Glomerular visceral epithelial cell (primary cell): ENCODE results near the gene OBSL1.
A peak's percentile ranks its signal among the peaks of the same experiment; 100 is the strongest.

Experiments
- DNase-seq: peaks from one replicate; pipeline ENCODE4 v3.0.0-alpha.2; 2016; ENCODE audit errors: extremely low spot score

Gene OBSL1

DNA sequence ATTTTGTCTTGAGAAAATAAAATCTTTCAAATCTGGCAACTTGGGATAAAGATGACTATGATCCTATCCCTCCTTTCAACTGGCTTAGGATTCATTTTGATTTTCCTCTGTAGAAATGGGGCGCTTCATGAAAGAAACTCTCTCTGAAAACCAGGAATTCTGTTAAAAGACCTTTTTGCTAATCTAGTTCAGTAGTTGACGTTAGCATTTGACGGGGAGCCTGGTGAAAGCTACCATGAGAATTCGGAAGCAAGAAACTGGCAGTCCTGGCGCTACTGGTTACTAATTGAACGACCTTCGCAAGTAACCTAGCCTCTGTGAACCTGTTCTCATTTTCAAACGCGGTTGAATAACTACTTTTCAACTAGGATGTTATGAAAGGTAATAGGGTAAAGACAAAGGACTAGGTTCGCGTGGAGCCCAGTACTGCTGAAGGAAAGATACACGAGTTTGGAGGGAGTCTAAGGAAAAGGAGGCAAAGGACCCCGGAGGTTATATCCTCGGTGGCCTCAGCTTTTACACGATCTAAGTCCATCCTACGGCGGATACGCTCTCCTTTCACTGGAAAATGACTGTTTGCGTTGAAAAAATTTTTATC lies 25.7 kb upstream of the OBSL1 start:
- DNase-seq: no peak

DNA sequence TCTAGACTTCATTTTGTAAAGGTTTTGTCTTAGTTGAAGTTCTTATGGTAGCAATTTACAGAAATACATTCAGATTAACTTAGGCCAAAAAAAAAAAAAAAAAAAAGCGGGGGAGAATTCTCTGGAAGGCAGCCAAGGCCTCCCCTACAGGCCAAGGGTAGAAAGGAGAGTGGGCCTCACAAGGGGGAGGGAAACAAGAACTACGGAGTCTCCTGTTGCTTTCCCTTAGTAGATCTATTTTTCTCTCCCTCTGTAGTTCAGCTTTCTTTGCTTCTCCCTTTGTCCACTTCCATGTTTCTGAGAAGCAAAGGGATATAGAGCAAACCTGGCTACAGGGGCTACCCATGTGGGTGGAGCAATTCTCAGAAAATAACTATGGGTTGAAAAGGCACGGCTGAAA lies 23.9 kb upstream of the OBSL1 start:
- peak; percentile 17 for DNase-seq

DNA sequence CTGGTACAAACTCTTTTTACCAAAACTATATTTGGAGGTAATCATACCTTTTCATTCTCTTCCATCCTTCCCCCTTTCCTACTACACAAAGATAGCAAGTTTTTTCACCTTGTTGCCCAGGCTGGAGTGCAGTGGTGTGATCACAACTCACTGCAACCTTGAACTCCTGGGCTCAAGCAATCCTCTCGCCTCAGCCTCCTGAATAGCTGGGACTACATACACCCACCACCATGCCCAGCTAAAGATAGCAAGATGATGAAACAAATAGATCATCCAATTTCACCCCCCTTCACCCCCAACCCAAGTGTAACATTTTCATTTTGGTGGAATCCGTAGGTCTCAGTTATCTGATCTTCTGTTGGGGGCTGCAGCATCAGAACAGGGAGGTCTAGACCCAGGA lies 21.8 kb upstream of the OBSL1 start:
- DNase-seq: no peak

DNA sequence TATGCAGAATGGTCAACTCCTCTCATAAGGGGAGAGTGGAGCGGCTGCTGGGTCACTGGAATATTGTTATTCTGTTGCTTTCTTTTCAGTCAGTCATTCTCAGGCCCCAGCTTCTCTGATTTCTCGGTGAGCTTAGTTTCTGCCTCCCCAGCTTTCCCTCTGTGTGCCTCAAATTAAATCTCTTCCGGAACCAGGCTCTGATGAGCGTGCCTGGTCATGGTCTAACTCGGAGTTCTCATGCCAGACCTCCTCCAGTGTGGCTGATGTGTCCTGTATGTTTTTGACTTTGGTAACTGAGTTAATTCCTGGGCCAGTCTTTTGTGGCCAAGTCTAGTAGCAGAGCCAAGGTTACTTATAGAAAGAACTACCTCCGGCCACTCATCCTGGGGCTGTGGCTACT lies 21.4 kb upstream of the OBSL1 start:
- DNase-seq: no peak

DNA sequence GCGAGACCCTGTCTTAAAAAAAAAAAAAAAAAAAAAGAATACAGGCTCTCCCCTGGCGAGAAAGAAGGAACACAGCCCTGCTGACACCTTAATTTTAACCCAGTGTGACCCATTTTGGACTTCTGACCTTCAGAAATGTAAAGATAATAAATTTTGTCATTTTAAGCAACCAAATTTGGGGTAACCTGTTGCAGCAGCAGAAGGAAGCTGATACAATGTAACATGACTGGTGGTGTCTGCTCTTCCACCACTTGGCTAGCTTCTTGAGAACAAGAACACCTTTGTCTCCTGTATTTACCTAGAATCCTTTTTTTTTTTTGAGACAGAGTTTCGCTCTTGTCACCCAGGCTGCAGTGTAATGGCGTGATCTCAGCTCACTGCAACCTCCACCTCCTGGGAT lies 19.8 kb upstream of the OBSL1 start:
- no peak for DNase-seq

DNA sequence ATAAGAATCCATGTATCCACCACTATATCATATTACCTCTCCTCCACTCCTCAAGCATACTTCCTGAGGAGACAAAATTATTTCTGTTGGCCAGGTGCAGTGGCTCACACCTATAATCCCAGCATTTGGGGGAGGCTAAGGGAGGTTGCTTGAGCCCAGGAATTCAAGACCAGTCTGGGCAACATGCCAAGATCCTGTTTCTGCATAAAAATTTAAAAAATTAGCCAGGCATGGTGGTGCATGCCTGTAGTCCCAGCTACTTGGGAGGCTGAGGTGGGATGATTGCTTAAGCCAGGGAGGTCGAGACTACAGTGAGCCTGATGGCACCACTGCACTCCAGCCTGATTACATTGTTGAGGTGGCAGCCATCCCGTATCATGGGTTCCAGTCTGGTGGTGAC lies 10.0 kb upstream of the OBSL1 start:
- DNase-seq: no peak

DNA sequence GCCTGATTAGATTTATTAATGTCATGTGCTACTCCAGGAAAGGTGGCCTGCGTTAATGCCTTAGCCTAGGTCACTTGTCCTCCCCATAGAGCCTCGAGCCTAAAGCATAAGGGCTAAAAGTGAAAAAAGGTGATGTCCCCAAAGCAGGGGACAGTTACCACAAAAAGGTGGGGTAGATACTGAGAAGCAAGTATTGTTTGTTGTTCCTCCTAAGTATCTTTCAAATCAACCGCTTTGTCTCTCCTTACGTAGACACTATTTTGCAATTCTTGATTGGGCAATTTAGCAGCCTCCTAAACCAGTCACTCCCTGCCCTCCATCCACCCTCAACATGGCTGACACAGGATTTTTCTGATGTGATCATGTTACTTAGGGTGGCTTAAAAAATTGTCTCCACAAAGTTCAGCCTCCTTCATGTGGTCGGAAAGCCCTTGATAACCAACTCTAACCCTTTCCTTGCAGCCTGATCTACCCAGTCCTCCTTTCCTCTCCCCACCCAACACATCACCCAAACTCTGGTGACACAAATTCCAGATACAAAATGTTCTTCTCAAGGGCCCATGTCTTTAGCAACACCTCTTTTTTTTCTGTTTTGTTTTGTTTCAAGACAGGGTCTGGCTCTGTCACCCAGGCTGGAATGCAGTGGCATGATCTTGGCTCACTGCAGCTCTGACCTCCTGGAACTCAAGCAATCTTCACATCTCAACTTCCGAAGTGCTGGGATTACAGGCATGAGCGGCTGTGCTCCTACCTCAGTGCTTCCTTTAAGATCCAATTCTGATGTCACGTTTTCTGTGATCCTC lies 7.7 kb upstream of the OBSL1 start:
- DNase-seq: no peak

DNA sequence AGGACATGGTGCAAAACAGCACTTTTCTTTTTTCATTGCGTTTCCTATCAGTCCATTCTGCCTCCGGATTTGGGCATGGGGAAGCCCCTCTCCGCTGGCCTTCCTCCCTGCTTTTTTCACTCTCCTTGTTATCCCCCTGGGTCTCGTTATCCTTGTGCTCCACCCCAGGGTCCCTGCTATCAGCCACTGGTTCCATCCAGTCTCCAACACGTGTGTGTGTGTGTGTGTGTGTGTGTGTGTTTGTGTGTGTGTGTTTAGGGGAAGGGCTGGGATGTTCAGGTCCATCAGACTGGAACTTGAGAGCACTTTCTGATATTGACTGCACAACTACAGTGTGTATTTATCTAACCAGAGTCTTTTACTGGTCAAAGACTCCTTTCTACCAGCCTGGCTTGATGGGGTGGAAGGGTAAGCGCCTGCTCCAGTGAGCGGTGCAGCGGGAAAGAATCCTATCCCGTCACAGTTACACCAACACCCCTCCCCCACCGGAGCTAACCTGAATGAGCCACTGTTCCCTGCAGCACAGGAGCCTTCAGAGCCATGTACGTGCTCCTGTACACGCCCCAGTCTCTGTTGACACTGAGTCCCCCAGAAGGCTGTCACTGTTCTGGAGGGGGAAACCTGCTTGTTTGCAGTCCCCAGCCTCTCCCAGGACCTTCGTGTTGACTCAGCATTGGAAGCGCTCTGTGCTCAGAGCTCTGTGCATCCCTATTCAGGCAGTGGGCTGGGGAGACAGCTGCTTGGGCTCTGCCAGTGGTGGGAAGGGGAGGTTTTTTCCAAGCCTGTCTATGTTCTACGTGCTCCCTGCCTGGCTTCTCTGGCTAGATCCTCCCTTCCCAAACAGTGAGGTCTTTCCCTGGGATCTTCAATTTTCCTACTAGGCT lies 5.4 kb upstream of the OBSL1 start:
- no peak for DNase-seq

DNA sequence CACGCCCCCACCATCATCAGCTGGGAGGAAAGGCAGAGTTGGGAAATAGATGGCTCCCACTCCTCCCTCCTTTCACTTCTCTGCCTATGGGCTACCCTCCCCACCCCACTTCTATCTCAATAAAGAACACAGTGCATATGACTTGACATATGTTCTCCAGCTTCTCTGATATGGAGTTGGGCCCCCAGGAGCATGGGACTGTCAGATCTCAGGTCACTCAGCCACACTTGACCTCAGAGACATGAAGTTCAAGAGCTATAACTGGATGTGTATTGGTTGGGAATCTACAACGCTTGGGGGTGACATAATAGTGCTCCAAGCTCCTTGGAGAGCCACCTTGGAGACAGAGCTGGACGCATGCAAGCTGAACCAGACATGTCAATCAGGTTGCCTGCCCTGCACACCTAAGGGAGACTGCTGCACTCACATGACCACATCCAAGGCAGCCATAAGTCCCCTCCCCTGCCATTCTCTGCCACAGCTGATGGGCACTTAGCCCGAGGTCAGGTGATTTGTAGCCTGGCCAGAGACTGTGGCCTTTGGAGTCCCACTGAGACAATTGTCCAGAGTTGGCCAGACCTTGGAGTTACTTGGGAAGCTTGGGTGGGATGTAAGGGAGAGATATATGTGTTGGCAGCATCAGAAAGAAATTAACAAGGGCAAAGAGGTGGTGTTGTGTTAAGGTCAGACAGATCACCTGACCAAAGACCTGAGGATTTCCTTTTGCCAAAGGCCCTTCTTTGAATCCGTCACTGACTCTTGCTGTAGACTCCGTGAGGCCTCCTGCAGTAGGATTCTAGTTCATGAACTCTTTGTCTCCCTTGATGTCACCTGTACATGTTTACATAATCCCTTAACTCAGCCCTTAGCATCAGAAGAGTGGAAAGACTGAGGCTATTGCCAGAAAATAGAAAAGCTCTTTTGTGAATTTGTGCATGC lies 4.5 kb upstream of the OBSL1 start:
- no peak for DNase-seq

DNA sequence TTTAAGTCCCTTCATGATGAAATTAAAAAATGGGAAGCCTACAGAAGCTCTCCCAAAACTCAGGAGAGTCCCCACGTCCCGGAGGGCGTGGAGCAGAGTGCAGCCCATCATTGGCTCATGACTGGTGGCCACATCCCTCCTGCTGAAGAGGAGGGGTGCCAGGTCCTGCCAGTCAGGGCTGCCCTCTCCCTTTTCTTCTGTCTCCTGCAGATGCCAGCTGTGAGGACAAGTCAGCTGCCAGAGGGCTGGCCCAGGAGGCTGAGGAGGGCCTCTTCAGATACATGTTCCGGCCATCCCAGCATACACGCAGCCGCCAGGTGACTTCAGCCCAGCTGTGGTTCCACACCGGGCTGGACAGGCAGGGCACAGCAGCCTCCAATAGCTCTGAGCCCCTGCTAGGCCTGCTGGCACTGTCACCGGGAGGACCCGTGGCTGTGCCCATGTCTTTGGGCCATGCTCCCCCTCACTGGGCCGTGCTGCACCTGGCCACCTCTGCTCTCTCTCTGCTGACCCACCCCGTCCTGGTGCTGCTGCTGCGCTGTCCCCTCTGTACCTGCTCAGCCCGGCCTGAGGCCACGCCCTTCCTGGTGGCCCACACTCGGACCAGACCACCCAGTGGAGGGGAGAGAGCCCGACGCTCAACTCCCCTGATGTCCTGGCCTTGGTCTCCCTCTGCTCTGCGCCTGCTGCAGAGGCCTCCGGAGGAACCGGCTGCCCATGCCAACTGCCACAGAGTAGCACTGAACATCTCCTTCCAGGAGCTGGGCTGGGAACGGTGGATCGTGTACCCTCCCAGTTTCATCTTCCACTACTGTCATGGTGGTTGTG lies 3.4 kb upstream of the OBSL1 start:
- DNase-seq: no peak

DNA sequence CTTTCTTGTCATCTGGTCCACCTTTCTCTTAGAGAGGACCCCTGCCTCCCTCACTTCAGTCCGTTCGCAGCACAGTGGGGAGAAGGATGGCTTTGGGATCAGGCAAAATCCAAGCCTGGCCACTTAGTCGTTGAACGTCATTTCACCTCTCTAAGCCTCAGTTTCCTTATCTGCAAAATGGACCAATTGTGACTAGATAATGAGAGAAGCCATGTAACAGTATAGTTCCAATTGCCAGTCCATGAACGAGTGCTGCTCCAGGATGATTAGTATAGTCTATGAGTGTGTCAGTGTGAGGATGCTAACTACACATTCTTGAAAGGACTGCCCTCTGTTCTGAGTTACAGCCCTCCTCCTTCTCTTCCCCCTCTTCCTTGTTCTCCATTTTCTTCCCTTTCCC lies 1.8 kb upstream of the OBSL1 start:
- no peak for DNase-seq

DNA sequence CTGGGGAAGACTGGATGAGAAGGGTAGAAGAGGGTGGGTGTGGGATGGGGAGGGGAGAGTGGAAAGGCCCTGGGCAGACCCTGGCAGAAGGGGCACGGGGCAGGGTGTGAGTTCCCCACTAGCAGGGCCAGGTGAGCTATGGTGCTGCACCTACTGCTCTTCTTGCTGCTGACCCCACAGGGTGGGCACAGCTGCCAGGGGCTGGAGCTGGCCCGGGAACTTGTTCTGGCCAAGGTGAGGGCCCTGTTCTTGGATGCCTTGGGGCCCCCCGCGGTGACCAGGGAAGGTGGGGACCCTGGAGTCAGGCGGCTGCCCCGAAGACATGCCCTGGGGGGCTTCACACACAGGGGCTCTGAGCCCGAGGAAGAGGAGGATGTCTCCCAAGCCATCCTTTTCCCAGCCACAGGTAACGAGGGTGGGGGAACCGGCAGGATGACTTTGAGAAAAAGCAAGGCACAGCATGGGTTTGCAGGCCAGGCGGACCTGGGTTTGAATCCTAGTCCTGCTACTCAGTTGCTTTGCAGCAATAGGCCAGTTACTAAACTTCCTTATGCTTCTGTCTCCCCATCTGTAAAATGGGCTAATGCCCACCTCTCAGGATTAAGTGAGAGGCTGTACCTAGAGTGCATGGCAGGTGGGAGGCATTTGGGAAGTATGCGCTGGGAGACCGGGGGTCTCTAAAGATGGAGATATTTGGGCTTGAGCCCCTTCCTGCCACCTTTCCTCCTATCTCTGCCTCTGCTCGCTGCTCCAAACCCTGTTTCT lies 1.1 kb upstream of the OBSL1 start, which contains the start of gene INHA:
Gene INHA, plus strand, starts transcription at position 74 of the 765 bp plus-strand sequence. Its CDS starts 65 bp downstream, at position 139.
- no peak for DNase-seq

DNA sequence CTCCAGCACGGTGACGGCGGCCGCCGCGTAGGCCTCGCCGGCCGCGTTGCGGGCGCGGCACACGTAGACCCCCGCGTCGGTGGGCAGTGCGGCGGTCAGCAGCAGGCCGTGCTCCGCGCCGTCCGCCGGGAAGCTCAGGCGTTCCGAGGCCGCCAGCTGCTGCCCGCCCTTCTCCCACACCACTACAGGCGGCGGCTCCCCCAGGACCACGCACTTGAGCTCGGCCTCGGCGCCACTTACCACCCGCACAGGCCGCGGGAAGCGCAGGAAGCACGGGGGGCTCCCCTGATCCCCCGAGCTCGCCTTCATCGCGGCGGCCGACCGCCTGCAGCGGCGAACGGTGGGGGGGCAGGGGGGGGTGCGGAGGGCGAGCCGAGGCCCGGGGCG lies 422 bp downstream of the OBSL1 start:
- peak; percentile 21 for DNase-seq

DNA sequence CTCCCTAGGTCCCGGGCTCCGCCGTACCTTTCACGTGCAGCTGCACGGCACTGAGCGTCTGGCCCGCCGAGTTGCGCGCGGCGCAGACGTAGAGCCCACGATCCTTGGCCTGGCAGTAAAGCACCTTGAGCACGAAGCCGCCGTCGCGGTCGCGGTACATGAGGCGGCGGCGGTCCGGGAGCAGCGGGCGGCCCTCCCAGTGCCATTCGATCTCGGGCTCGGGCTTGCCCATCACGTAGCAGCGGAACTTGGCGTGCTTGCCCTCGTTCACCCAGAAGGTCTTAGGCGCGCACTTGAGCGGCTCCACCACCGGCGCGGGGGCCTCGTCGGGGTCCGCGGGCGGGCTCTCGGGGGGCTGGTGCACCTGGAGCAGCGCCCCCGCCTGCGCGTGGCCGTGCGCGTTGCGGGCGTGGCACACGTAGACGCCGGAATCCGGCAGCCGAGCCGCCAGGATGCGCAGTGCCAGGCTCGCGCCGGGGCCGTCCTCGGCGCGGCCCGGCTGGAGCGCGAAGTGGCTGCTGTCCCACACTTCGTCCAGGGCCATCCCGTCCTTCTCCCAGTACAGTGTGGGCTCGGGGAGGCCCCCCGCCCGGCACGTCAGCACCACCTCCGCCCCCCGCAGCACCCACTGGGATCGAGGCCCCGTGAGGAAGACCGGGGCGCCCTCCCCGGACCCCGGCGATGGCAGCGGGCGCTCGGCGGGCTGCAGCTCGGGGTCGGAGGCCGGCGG lies 980 bp downstream of the OBSL1 start:
- peak; percentile 45 for DNase-seq

DNA sequence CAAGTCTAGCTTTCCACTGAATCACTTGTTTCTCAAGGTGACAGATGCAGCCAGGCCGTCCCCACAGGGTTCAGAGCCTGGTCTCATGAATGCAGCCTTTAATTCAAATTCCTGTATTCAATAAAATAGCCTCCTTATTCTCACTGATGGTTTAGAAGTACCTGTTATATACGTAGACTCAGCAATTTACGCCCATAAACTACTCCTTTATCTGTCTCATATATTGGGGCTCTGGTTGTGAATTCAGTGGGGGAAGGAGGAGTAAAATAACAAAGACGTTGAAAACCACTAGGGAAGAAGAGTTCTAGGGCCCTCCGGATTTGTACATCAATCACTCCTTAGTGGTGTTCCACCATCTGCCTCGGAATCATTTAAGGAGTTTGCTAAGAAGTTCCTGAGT lies 1.7 kb downstream of the OBSL1 start:
- no peak for DNase-seq

DNA sequence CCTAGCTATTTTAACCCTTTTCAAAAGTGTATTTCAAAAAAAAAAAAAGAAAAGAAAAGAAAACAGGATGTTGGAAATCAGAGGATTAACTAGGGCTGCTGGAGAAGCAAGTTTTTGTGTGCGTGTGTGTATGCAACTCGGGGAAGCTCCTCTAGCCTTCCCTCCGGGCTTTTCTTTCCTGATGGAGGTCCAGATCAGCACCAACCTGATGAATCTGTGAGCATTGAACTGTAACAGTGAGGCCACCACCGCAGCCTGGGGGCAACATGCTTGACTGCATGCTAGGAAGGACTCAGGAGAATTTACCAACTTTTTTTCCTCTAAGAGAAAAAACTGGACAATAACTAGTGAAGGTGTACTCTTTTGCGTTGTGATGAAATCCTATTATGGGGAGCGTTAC lies 2.3 kb downstream of the OBSL1 start:
- DNase-seq: peak; percentile 82

DNA sequence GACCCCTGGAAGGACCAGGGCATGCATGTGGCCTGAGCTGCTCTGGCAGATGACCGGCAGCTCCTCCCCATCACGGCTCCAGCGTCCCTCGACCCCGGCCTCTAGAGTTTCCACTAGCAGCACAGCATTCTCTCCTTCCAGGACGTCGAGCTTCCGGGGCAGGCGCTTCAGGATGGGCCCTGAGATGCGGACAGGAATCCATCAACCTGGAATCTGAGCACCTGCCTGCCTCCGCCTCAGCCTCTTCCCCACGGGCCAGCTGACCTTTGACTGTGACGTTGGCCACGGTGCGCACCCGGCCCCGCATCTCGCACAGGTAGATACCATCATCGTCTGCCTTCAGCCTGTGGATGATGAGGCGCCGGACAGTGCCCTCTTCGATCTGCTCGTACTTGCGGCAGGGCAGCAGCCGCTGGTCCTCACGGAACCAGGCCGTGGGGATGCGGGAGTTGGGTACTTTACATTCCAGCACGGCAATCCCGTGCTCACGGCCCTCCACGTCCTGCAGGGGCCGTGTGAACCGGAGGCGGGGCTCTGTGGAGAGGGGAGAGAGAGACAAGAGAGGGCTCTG lies 3.5 kb downstream of the OBSL1 start:
- no peak for DNase-seq

DNA sequence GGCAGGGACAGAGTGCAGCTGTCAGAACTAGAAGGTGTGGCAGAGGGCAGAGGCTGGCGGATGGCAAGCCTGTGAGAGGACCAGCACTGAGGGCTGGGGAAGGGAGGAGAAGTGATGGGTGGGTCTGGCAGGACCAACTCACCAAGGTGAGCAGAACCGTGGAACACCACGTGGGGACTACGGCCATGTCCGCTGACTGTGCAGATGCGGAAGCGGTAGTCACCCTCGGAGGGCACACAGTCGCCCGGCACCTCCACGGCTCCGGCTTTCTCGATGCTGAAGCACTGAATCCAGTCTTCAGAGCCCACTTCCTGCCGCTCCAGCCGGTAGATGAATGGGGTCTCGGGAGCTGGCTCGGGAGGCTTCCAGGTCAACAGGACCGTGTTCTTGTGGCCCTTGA lies 4.2 kb downstream of the OBSL1 start:
- no peak for DNase-seq

DNA sequence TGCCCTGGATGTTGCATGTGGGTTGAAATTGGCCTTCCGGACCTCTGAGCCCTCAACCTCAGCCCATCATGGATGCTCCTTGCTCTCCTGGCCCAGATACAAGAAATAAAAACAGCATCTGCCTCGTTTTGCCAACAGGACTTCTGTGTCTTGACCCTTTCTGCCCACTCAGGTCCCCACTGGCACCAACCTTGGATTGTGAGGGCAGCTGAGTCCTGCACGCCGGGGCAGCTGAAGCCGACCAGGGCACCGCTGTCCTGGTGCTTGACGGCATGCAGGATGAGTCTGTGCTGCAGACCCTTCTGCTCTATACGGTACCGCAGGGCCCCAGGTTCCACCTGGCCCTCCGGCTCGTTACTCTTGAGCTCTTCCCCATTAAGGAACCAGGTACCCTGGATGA lies 4.7 kb downstream of the OBSL1 start:
- no peak for DNase-seq
